DMS79 treated with DMSO at 0.1 percent for 48 hours (cell line): ENCODE measurements around the gene ASTL.

Experiments
- DNase-seq: peaks from one replicate; lab custom pipeline; 2025; lab: John Stamatoyannopoulos, UW

Gene ASTL

GRCh38 chr2:96083064-96083939 is 55.0 kb downstream of the ASTL start:
- no peak for DNase-seq

GRCh38 chr2:96082211-96083063 is 55.9 kb downstream of the ASTL start:
- no peak for DNase-seq

- no peak for DNase-seq
These were observed 57.3 kb downstream of the ASTL start for GRCh38 chr2:96081042-96081441.

GRCh38 chr2:96075199-96075771 is 63.0 kb downstream of the ASTL start:
- no peak for DNase-seq

- no peak for DNase-seq
These were observed 64.1 kb downstream of the ASTL start for GRCh38 chr2:96074156-96074555.

- no peak for DNase-seq
These were observed 65.0 kb downstream of the ASTL start for GRCh38 chr2:96073170-96073775.
